HTR-8/SVneo (cell line): ENCODE results near the gene LIMK2.

Experiments
- DNase-seq: peaks from one replicate; pipeline ENCODE4 v3.0.0; 2011; ENCODE audit warnings: low spot score, mixed read lengths; ENCODE audit not compliant: insufficient read length
- FAIRE-seq: peaks from 2 replicates; lab custom pipeline; 2011; peaks lifted over from hg19 to GRCh38; lab: Jason Lieb, UNC

Gene LIMK2

GRCh38 chr22:31269892-31270579, 57.9 kb downstream of the LIMK2 start:
- DNase-seq (no peak), FAIRE-seq (no peak)

- DNase-seq (no peak), FAIRE-seq (no peak)
Observed at GRCh38 chr22:31271026-31271425, 58.9 kb downstream of the LIMK2 start.

- FAIRE-seq (no peak), DNase-seq (no peak)
Observed at GRCh38 chr22:31271485-31271884, 59.4 kb downstream of the LIMK2 start.

GRCh38 chr22:31272522-31273446, 60.7 kb downstream of the LIMK2 start:
- FAIRE-seq (no peak), DNase-seq (peak; percentile 56)

- FAIRE-seq (no peak), DNase-seq (no peak)
Observed at GRCh38 chr22:31274017-31274416, 61.9 kb downstream of the LIMK2 start.

- DNase-seq (no peak), FAIRE-seq (no peak)
Observed at GRCh38 chr22:31275018-31275417, 62.9 kb downstream of the LIMK2 start.

- DNase-seq = no peak
- FAIRE-seq = no peak
Observed at GRCh38 chr22:31275576-31275975, 63.5 kb downstream of the LIMK2 start.

GRCh38 chr22:31276426-31277167, 64.5 kb downstream of the LIMK2 start:
- no peak for DNase-seq
- FAIRE-seq = no peak

GRCh38 chr22:31277741-31278140, 65.6 kb downstream of the LIMK2 start:
- no peak for DNase-seq
- no peak for FAIRE-seq

- no peak for FAIRE-seq
- DNase-seq = no peak
Observed at GRCh38 chr22:31278151-31278621, 66.1 kb downstream of the LIMK2 start.

GRCh38 chr22:31278626-31279326, 66.7 kb downstream of the LIMK2 start:
- DNase-seq (no peak), FAIRE-seq (no peak)

GRCh38 chr22:31279327-31279669, 67.2 kb downstream of the LIMK2 start:
- DNase-seq = no peak

GRCh38 chr22:31279821-31280505, 67.9 kb downstream of the LIMK2 start:
- FAIRE-seq (no peak), DNase-seq (no peak)

More at GRCh38 chr22:31279327-31279669, 67.2 kb downstream of the LIMK2 start:
- no peak for FAIRE-seq

- DNase-seq (no peak), FAIRE-seq (no peak)
Observed at GRCh38 chr22:31281733-31282132, 69.6 kb downstream of the LIMK2 start.

- FAIRE-seq = no peak
- DNase-seq = no peak
Observed at GRCh38 chr22:31282748-31283468, 70.8 kb downstream of the LIMK2 start.

GRCh38 chr22:31284281-31285155, 72.4 kb downstream of the LIMK2 start:
- FAIRE-seq = no peak
- no peak for DNase-seq

GRCh38 chr22:31286360-31287255, 74.5 kb downstream of the LIMK2 start:
- FAIRE-seq = no peak
- no peak for DNase-seq
